GM18861 (cell line): Measurements from ENCODE around the gene ATP1B2.
"Not testable (repeated sequence)": the region's sequence is repeated elsewhere in the genome, so short reads cannot be mapped to it uniquely, and the experiment has no call there.

Experiments
- ATAC-seq: cut with Tn5 transposase; IDR thresholded peaks from one replicate; pipeline ENCODE4 v1.9.1; 2021; ENCODE audit not compliant: unreplicated experiment

Gene ATP1B2

GRCh38 chr17:7650509-7651096, at the start of gene ATP1B2:
Gene ATP1B2 (plus strand): TSS chr17:7650926. CDS start chr17:7651519, 593 bp downstream.
- ATAC-seq: no peak

GRCh38 chr17:7606280-7606679, 44.4 kb upstream of the ATP1B2 start:
- ATAC-seq: no peak

GRCh38 chr17:7610641-7611040, 40.1 kb upstream of the ATP1B2 start:
- no peak for ATAC-seq

- ATAC-seq: no peak
These were observed 39.0 kb upstream of the ATP1B2 start for GRCh38 chr17:7611635-7612293.

GRCh38 chr17:7612294-7612640, 38.5 kb upstream of the ATP1B2 start:
- ATAC-seq: no peak

- ATAC-seq: no peak
These were observed 36.8 kb upstream of the ATP1B2 start for GRCh38 chr17:7613769-7614424.

GRCh38 chr17:7614425-7615264, 36.1 kb upstream of the ATP1B2 start, which contains the start of gene FXR2:
Gene FXR2 (minus strand): TSS chr17:7614897. CDS start chr17:7614532, 365 bp downstream.
- ATAC-seq: peak; percentile 86

- no peak for ATAC-seq
These were observed 35.4 kb upstream of the ATP1B2 start for GRCh38 chr17:7615265-7615747.

- no peak for ATAC-seq
These were observed 32.1 kb upstream of the ATP1B2 start for GRCh38 chr17:7618608-7619007.

- ATAC-seq: no peak
These were observed 29.9 kb upstream of the ATP1B2 start for GRCh38 chr17:7620835-7621234.

- ATAC-seq: no peak
These were observed 27.1 kb upstream of the ATP1B2 start for GRCh38 chr17:7623661-7624060.

- not testable (repeated sequence) for ATAC-seq
These were observed 25.0 kb upstream of the ATP1B2 start for GRCh38 chr17:7625749-7626148.

- ATAC-seq: no peak
These were observed 24.4 kb upstream of the ATP1B2 start for GRCh38 chr17:7626307-7626706.

GRCh38 chr17:7626956-7627249, 23.8 kb upstream of the ATP1B2 start:
- ATAC-seq: no peak

GRCh38 chr17:7627250-7628121, 23.2 kb upstream of the ATP1B2 start, which contains the start of gene SAT2:
Gene SAT2 (minus strand): TSS chr17:7627821. CDS start chr17:7627635, 186 bp downstream.
- ATAC-seq: peak; percentile 75

- no peak for ATAC-seq
These were observed 20.7 kb upstream of the ATP1B2 start, which contains the start of gene SHBG for GRCh38 chr17:7629939-7630571. Gene SHBG (plus strand): TSS chr17:7630135. CDS start chr17:7630173, 38 bp downstream.

- ATAC-seq: no peak
These were observed 19.0 kb upstream of the ATP1B2 start for GRCh38 chr17:7631398-7632380.

GRCh38 chr17:7632492-7632894, 18.2 kb upstream of the ATP1B2 start:
- no peak for ATAC-seq

GRCh38 chr17:7633093-7633492, 17.6 kb upstream of the ATP1B2 start:
- no peak for ATAC-seq
